Measurements from ENCODE around the gene RASGRP4.
"Not testable (repeated sequence)": the region's sequence is repeated elsewhere in the genome, so short reads cannot be mapped to it uniquely, and the experiment has no call there.

DNA sequence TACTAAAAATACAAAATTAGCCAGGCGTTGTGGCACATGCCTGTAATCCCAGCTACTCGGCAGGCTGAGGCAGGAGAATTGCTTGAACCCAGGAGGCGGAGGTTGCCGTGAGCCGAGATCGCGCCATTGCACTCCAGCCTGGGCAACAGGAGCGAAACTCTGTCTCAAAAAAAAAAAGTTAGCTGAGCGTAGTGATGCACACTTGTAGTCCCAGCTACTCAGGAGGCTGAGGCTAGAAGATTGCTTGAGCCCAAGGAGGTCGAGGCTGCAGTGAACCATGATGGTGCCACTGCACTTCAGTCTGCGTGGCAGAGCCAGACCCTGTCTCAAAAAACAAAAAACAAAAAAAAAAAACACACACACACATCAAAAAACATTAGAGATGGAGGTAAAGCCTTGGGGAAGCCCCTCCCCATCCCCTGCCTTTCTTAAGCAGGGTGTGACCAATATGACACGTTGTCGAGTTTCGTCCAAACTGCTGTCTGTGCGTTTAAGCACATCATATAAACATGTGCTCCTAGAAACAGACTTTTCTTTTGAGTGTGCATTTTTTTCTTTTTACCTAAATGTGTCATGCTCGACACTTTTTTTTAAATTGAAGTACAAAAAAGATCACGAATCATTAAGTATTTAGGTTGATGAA is 1.1 kb upstream of the RASGRP4 start:
- TF ChIP-seq ISL1 (CRISPR knock-in tag; IDR thresholded peaks at IDR 0.05); ARNTL (CRISPR knock-in tag; IDR thresholded peaks at IDR 0.05; ENCODE audit: borderline replicate concordance, low read depth); ZFP30 (CRISPR knock-in tag; IDR thresholded peaks at IDR 0.05); ESRRG (CRISPR knock-in tag; IDR thresholded peaks at IDR 0.05); SNAI2 (CRISPR knock-in tag; IDR thresholded peaks at IDR 0.05); BACH2 (CRISPR knock-in tag; IDR thresholded peaks at IDR 0.05; ENCODE audit: borderline replicate concordance); CSDC2 (CRISPR knock-in tag; IDR thresholded peaks at IDR 0.05); RARB (CRISPR knock-in tag; IDR thresholded peaks at IDR 0.05): not testable (repeated sequence)
- TF ChIP-seq, protein P1, sequence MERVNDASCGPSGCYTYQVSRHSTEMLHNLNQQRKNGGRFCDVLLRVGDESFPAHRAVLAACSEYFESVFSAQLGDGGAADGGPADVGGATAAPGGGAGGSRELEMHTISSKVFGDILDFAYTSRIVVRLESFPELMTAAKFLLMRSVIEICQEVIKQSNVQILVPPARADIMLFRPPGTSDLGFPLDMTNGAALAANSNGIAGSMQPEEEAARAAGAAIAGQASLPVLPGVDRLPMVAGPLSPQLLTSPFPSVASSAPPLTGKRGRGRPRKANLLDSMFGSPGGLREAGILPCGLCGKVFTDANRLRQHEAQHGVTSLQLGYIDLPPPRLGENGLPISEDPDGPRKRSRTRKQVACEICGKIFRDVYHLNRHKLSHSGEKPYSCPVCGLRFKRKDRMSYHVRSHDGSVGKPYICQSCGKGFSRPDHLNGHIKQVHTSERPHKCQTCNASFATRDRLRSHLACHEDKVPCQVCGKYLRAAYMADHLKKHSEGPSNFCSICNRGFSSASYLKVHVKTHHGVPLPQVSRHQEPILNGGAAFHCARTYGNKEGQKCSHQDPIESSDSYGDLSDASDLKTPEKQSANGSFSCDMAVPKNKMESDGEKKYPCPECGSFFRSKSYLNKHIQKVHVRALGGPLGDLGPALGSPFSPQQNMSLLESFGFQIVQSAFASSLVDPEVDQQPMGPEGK (CRISPR knock-in tag; IDR thresholded peaks at IDR 0.05; ENCODE audit: borderline replicate concordance): not testable (repeated sequence)
- TF ChIP-seq, protein P2, sequence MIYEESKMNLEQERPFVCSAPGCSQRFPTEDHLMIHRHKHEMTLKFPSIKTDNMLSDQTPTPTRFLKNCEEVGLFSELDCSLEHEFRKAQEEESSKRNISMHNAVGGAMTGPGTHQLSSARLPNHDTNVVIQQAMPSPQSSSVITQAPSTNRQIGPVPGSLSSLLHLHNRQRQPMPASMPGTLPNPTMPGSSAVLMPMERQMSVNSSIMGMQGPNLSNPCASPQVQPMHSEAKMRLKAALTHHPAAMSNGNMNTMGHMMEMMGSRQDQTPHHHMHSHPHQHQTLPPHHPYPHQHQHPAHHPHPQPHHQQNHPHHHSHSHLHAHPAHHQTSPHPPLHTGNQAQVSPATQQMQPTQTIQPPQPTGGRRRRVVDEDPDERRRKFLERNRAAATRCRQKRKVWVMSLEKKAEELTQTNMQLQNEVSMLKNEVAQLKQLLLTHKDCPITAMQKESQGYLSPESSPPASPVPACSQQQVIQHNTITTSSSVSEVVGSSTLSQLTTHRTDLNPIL (CRISPR knock-in tag; IDR thresholded peaks at IDR 0.05; ENCODE audit: low read depth): not testable (repeated sequence)
